ENCODE measurements around the gene PPP1R14C. TPM values are rescaled to one million over a fixed set of nuclear protein-coding genes. Genes with fewer than 3 reads are reported as not detected.
A peak's percentile ranks its signal among the peaks of the same experiment; 100 is the strongest.
"Not testable (repeated sequence)": the region's sequence is repeated elsewhere in the genome, so short reads cannot be mapped to it uniquely, and the experiment has no call there.

PPP1R14C gene
- total and polyA plus RNA-seq, 4 donors: 0.18 to 2.8 (median 0.48) TPM

DNA sequence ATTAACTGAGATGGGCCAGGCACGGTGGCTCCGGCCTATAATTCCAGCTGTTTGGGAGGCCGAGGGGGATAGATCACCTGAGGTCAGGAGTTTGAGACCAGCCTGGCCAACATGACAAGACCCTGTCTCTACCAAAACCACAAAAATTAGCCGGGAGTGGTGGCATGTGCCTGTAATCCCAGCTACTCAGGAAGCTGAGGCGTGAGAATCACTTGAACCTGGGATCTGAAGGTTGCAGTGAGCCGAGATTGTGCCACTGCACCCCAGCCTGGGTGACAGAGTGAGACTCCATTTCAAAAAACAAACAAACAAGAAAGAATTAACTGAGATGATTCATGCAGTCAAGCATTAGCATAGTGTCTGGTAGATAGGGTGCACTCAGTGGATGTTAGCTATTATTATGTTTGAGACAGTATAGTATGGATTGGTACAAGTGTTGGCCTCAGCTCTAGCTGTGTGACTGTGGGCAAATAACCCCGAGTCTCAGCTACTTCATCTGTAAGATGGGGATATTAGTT, 37.1 kb downstream of the PPP1R14C start:
- peak in 1 of 2 donors; percentile 45 for DNase-seq
- intact Hi-C loops (cut with DNase I); H3K27me3 ChIP-seq (ENCODE audit: control insufficient read depth in 1 of 2, insufficient read depth in 2 of 2, low read length in 1 of 2); H3K27ac ChIP-seq (ENCODE audit: low read depth in 1 of 2, low read length in 2 of 2); H3K36me3 ChIP-seq (ENCODE audit: control insufficient read depth in 1 of 2, insufficient read depth in 2 of 2, low read length in 1 of 2); H3K4me1 ChIP-seq (ENCODE audit: control insufficient read depth in 1 of 2, insufficient read depth in 2 of 2, low read length in 2 of 2); H3K4me3 ChIP-seq (ENCODE audit: low read length in 2 of 2); ATAC-seq (ENCODE audit: low FRiP score); H3K9me3 ChIP-seq (ENCODE audit: control insufficient read depth, low read length): not testable (repeated sequence)
- WGBS, 2 donors: 86 to 88% methylated on average over 7 of the region's 7 CpGs

DNA sequence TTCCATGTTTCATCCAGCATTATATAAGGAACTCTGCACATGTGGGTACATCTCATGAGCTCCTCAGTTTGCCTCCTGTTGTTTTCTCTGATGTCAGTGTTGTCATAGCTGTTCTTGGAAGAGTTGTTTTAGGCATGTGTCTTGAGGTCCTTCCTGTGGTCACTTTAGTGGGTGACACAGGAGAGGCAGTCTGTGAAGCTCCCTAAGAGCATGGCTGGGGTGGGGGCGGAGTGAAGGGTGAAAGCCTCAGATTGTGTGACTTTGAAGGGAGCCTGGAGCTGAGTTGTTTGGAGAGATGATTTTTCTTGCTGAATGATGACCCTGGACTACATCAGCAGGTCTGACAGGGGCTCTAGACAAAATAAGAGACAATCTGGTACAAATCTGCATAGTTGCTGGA, 37.7 kb downstream of the PPP1R14C start:
- Histone ChIP-seq H3K9me3 (ENCODE audit: control insufficient read depth, low read length) (no peaks in the 10 kb centered on the region), H3K36me3 (ENCODE audit: control insufficient read depth in 1 of 2, insufficient read depth in 2 of 2, low read length in 1 of 2) (no peaks in the 10 kb centered on the region), H3K27ac (ENCODE audit: low read depth in 1 of 2, low read length in 2 of 2) (no peak overlapping the region), H3K4me3 (ENCODE audit: low read length in 2 of 2) (no peak overlapping the region), H3K27me3 (ENCODE audit: control insufficient read depth in 1 of 2, insufficient read depth in 2 of 2, low read length in 1 of 2) (no peaks in the 10 kb centered on the region), H3K4me1 (ENCODE audit: control insufficient read depth in 1 of 2, insufficient read depth in 2 of 2, low read length in 2 of 2) (no peaks in the 10 kb centered on the region)
- ATAC-seq (ENCODE audit: low FRiP score) (no peak), DNase-seq (no peak)
- intact Hi-C loops (cut with DNase I): no loop called here
- 99 to 100% methylated on average over 1 of the region's 1 CpG for WGBS, 2 donors

DNA sequence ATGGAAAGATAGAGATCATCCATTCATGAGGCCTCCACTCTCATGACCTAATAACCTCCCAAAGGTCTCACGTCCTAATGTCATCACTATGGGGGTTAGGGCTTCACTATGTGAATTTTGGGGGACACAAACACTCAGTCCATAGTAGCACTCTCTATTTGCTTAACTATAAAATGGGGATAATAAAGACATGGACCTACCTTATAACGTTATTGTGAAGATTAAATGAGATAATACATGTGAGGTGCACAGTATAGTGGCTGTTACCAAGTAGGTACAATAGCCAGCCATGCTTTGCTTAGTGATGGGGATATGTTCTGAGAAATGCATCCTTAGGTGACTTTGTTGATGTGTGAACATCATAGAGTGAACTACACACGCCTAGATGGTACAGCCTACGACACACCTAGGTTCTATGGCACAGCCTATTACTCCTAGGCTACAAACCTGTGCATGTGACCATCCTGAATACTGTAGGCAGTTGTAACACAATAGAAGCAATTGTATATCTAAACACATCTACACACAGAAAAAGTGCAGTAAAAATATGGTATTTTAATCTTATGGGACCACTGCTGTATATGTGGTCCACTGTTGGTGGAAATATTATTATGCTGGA, 39.7 kb downstream of the PPP1R14C start:
- no peaks in the 10 kb centered on the region for H3K9me3 ChIP-seq (ENCODE audit: control insufficient read depth, low read length)
- no peak overlapping the region for H3K27ac ChIP-seq (ENCODE audit: low read depth in 1 of 2, low read length in 2 of 2)
- WGBS, 2 donors: 96 to 98% methylated on average over 4 of the region's 4 CpGs
- no peak for DNase-seq
- no peaks in the 10 kb centered on the region for H3K27me3 ChIP-seq (ENCODE audit: control insufficient read depth in 1 of 2, insufficient read depth in 2 of 2, low read length in 1 of 2)
- H3K4me3 ChIP-seq (ENCODE audit: low read length in 2 of 2): no peak overlapping the region
- H3K4me1 ChIP-seq (ENCODE audit: control insufficient read depth in 1 of 2, insufficient read depth in 2 of 2, low read length in 2 of 2): no peaks in the 10 kb centered on the region
- no peak for ATAC-seq (ENCODE audit: low FRiP score)
- H3K36me3 ChIP-seq (ENCODE audit: control insufficient read depth in 1 of 2, insufficient read depth in 2 of 2, low read length in 1 of 2): no peaks in the 10 kb centered on the region
- intact Hi-C loops (cut with DNase I): no loop called here

DNA sequence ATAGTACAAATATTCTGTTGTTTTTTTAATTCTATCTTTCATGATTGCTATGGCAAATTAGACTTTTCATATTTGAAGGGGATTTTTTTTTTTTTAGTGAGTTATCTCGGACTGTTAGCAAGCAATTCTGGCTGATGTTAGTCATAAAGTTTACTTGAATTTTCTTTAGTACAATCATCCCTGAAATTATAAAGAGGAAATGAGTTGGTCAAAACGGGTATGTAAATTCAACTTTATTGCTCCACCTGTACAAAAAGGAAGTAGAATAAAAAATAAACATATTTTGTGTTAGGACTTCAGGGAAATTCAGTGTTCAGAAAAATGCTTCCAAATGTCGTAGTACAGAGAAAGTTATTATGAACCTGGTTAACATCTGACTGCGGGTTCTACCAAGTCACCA, 40.3 kb downstream of the PPP1R14C start:
- Histone ChIP-seq H3K27ac (ENCODE audit: low read depth in 1 of 2, low read length in 2 of 2) (no peak overlapping the region), H3K4me3 (ENCODE audit: low read length in 2 of 2) (no peak overlapping the region), H3K9me3 (ENCODE audit: control insufficient read depth, low read length) (no peaks in the 10 kb centered on the region), H3K36me3 (ENCODE audit: control insufficient read depth in 1 of 2, insufficient read depth in 2 of 2, low read length in 1 of 2) (no peaks in the 10 kb centered on the region), H3K27me3 (ENCODE audit: control insufficient read depth in 1 of 2, insufficient read depth in 2 of 2, low read length in 1 of 2) (no peaks in the 10 kb centered on the region), H3K4me1 (ENCODE audit: control insufficient read depth in 1 of 2, insufficient read depth in 2 of 2, low read length in 2 of 2) (no peaks in the 10 kb centered on the region)
- ATAC-seq (ENCODE audit: low FRiP score): no peak
- no peak for DNase-seq
- 74 to 79% methylated on average over 4 of the region's 4 CpGs for WGBS, 2 donors
- intact Hi-C loops (cut with DNase I): no loop called here

DNA sequence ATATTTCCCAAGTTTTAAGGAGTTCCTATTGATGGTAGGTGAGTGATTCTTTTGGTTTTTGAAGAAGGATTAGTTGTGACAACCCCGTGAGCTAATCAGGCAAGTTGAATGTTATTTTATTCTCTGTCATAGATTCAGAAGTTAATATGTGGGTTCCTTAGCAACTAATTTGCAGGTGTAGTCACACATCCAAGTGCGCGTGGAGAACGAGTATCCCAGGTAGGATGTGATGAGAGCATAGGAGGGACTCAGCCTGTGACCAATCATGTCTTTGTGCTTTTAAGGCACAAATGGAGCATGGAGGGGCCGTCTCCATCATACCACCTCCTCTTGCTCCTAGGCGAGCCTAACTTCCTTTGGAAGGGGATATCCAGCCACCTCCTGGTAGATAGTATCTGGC, 41.1 kb downstream of the PPP1R14C start:
- 91 to 92% methylated on average over 6 of the region's 6 CpGs for WGBS, 2 donors
- Histone ChIP-seq H3K4me1 (ENCODE audit: control insufficient read depth in 1 of 2, insufficient read depth in 2 of 2, low read length in 2 of 2) (no peaks in the 10 kb centered on the region), H3K4me3 (ENCODE audit: low read length in 2 of 2) (no peak overlapping the region), H3K27me3 (ENCODE audit: control insufficient read depth in 1 of 2, insufficient read depth in 2 of 2, low read length in 1 of 2) (no peaks in the 10 kb centered on the region), H3K27ac (ENCODE audit: low read depth in 1 of 2, low read length in 2 of 2) (no peak overlapping the region), H3K36me3 (ENCODE audit: control insufficient read depth in 1 of 2, insufficient read depth in 2 of 2, low read length in 1 of 2) (no peaks in the 10 kb centered on the region), H3K9me3 (ENCODE audit: control insufficient read depth, low read length) (no peaks in the 10 kb centered on the region)
- no peak for ATAC-seq (ENCODE audit: low FRiP score)
- intact Hi-C loops (cut with DNase I): no loop called here
- peak in 1 of 2 donors; percentile 5 for DNase-seq

DNA sequence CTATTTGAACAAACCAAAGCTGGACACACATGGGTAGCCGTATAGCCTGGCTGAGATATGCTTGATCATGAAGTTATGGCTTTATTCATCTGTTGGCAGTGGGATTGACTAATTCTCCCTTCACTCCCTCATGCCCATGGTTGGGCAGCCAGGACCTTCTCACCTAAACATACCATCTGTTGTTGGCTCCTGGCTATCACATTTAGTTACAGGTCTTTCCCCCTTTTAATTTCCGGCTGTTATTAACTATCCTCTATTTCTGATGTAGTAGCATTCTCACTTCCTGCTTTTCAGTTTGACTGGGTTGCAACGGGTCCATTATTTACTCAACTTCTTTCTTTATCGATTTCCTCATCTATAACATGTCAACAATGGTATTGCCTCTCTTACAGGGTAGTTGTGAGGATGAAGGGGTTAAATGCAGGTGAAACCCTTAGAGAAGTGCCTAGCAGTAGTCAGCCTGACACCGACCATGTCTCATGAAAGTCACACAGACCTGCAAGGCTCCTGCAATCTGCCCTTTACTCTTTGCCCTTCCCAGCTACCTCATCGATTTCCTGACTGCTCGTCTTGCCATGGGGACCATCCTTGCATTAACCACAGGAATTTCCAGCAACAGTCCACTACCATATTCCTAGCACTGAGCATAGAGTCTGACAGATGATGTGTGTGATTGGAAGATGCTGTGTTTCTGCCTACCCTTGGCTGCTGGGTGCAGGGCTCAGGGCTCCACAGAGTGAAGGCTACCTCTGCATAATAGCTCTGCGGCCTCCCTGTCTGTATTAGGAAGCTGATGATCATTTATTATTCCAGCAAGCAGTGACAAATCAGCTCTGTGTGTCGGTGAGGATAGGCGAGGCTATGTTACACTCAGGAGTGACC, 42.2 kb downstream of the PPP1R14C start:
- intact Hi-C loops (cut with DNase I): no loop called here

DNA sequence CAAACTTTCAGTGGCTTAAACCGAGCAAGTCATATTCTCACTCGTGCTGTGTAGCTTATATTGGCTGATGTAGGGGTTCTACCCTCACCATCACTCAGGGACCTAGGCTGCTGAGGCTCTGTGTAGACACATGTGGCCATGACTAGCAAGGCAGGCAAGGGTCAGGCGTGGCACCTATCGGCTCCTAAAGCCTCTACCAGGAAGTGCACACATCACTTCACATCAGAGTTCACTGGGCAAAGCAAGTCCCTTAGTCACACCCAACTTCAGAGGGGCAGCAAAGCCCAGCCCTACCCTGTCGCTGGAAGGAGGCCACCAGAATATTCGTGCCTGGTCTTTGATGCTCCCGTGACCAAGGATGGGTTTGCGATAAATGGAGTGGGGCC, 42.9 kb downstream of the PPP1R14C start:
- H3K27me3 ChIP-seq (ENCODE audit: control insufficient read depth in 1 of 2, insufficient read depth in 2 of 2, low read length in 1 of 2): no peaks in the 10 kb centered on the region
- ATAC-seq (ENCODE audit: low FRiP score): peak; percentile 19
- DNase-seq: peak in 1 of 2 donors; percentile 23
- intact Hi-C loops (cut with DNase I): no loop called here
- no peak overlapping the region for H3K27ac ChIP-seq (ENCODE audit: low read depth in 1 of 2, low read length in 2 of 2)
- no peaks in the 10 kb centered on the region for H3K9me3 ChIP-seq (ENCODE audit: control insufficient read depth, low read length)
- H3K4me1 ChIP-seq (ENCODE audit: control insufficient read depth in 1 of 2, insufficient read depth in 2 of 2, low read length in 2 of 2): no peaks in the 10 kb centered on the region
- H3K4me3 ChIP-seq (ENCODE audit: low read length in 2 of 2): no peak overlapping the region
- H3K36me3 ChIP-seq (ENCODE audit: control insufficient read depth in 1 of 2, insufficient read depth in 2 of 2, low read length in 1 of 2): no peaks in the 10 kb centered on the region
- WGBS, 2 donors: 84 to 86% methylated on average over 8 of the region's 8 CpGs

More for the DNA sequence above, 42.2 kb downstream of the PPP1R14C start:
- Histone ChIP-seq H3K27ac (ENCODE audit: low read depth in 1 of 2, low read length in 2 of 2) (no peak overlapping the region), H3K4me3 (ENCODE audit: low read length in 2 of 2) (no peak overlapping the region), H3K4me1 (ENCODE audit: control insufficient read depth in 1 of 2, insufficient read depth in 2 of 2, low read length in 2 of 2) (no peaks in the 10 kb centered on the region), H3K27me3 (ENCODE audit: control insufficient read depth in 1 of 2, insufficient read depth in 2 of 2, low read length in 1 of 2) (no peaks in the 10 kb centered on the region), H3K9me3 (ENCODE audit: control insufficient read depth, low read length) (no peaks in the 10 kb centered on the region), H3K36me3 (ENCODE audit: control insufficient read depth in 1 of 2, insufficient read depth in 2 of 2, low read length in 1 of 2) (no peaks in the 10 kb centered on the region)
- DNase-seq (peak in 1 of 2 donors; percentile 15), ATAC-seq (ENCODE audit: low FRiP score) (peak; percentile 35)
- WGBS, 2 donors: 67% methylated on average over 10 of the region's 10 CpGs

DNA sequence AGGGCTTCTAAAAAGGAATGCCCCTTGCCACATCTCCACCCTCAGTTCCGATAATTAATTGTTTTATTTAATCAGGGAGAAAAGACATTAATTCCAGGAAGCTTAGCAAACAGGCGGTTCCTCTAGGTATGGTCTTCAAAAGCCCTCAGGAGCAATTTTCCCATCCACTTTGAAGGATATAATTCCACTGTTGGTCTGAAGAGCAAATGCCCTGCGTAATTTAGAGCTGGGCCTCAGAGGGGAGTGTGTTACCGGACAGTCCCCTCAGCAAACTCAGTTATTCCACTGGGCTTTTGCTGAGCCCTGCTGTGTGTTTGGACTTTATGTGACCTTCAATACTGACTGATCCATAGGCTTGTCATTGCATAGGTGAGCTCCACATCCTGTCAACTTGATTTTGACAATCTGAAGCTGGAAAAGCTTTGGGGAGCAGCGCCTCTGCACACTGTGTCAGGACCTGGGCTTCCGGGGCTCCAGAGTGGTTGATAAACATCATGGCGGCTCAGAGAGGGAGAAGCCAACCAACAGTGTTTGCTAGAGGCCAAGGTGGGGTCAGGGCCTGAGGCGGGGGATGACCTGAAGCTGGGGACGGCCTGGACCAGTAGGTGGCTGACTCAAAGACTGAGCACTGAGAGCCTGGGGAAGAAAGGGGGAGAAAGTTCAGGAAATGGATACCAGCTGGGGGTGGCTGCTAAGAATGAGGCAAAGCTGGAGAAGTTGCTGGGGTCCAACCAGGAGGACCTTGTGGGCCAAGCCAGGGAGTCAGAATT, 43.5 kb downstream of the PPP1R14C start:
- 94 to 95% methylated on average over 9 of the region's 9 CpGs for WGBS, 2 donors
- peak in 1 of 2 donors; percentile 43 for DNase-seq

More for the DNA sequence above, 43.5 kb downstream of the PPP1R14C start:
- H3K27ac ChIP-seq (ENCODE audit: low read depth in 1 of 2, low read length in 2 of 2): no peak overlapping the region
- no peaks in the 10 kb centered on the region for H3K27me3 ChIP-seq (ENCODE audit: control insufficient read depth in 1 of 2, insufficient read depth in 2 of 2, low read length in 1 of 2)
- no peak for ATAC-seq (ENCODE audit: low FRiP score)
- no peaks in the 10 kb centered on the region for H3K9me3 ChIP-seq (ENCODE audit: control insufficient read depth, low read length)
- no peaks in the 10 kb centered on the region for H3K36me3 ChIP-seq (ENCODE audit: control insufficient read depth in 1 of 2, insufficient read depth in 2 of 2, low read length in 1 of 2)
- intact Hi-C loops (cut with DNase I): no loop called here
- no peaks in the 10 kb centered on the region for H3K4me1 ChIP-seq (ENCODE audit: control insufficient read depth in 1 of 2, insufficient read depth in 2 of 2, low read length in 2 of 2)
- H3K4me3 ChIP-seq (ENCODE audit: low read length in 2 of 2): no peak overlapping the region
